Measurements from ENCODE around the gene MON1B.
A peak's percentile ranks its signal among the peaks of the same experiment; 100 is the strongest.
"Not testable (repeated sequence)": the region's sequence is repeated elsewhere in the genome, so short reads cannot be mapped to it uniquely, and the experiment has no call there.

The MON1B gene

DNA sequence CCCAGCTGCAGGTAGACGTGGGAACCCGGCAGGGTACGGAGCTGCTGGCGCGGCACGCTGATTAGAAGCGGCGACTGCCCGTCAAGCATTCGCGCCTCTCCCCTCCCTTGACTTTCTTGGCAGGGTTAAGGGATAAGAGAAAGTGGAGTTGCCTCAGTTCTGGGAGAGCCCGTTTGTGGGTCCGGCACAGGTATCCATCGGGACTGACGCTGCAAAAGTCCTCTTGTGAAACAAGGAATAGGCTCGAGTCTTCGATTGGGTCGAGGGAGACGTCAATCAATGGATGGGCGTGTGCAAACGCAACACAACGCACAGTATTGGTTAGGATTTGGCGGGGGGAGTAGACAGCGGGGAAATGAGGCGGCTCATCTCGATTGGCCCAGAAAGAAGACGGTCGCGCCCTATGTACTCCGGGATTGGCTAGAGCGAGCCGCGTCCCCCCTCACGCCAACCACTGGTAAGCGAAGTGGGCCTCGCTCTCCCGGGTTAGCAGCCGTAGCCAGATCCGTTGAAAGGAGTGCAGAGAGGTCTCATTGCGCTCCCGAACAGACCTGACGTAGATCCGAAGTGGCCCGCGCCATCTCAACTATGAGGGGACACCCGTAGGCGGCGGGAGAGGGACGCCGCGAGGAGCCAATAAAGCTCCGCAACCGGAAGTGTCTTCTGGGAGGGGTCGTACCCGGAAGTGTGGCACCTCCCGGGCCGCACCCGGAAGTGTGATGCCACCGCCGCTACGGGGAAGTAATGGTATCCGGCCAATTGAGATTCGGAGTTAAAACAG, at the start of gene MON1B:
MON1B (plus strand) TSS at position 713 of the 781 bp plus-strand sequence. CDS start 296 bp downstream, outside the sequence.
- DNase-seq (ENCODE audit: low read depth): peak; percentile 96

DNA sequence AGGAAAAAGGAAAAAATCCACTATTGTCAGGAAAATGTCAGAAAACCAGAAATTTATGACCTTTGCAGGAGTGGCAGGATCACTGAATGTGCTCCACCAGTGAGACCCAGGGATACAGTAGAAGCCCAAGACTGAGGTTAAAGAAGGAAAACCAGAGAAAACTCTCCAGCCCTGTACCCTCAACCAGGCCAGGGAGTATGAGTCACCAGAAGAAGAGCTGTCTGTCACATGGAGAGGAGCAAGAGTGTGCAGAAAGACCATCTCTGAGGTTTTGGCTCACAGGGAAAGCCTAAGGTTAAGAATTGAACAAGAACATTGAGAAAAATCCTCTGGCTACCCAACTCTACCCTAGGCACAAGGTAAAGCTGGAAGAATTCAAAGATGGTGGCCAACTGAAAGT, 47.6 kb upstream of the MON1B start:
- DNase-seq (ENCODE audit: low read depth): no peak

DNA sequence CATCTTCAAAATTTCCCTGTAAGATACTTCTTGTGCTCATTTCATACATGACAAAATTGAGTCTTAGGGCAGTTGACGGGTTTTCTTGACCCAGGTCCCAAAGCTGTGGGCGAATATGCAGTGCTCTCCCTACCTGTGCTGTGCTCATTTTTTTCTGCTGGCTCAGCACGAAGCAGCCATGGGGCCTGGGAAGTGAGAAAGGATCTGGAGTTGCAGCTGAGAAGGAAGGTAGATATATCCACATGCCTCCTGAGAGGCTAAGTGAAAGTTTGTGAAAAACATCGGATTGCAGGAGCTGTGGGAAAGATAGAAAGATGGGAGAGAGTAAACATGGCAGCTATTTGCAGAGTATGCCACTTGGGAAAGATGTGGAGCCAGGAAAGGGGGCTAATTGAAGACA, 42.9 kb upstream of the MON1B start:
- DNase-seq (ENCODE audit: low read depth): no peak

DNA sequence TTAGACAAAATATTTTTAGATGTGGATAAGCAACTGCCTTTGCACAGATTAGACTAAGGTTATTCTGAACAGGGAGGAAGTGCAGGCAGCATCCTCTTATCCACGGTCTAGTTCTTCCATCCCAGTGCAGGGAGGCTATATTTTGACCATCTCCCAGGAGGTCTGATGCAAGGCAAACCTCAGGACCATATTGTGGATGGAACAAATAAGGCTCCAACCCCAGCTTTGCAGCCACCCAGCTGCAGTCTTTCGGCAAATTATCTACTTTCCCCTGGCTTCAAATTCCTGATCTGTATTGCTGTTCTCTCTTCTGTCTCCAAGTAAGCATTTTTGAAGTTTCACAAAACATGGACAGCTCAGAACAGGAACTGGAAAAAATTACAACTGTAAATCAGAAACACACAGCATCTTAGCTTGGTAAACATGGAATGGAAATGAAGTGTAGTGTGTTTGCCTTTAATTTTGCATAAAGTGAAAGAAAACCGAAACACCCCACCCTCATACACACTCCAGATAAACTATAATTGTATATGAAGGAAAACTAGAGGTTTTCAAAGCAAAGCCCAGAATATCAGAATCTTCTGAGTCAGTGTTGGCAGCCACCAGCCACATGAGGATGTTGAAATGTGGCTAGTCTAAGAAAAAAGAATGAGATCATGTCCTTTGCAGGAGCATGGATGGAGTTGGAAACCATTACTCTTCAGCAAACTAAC, 33.5 kb upstream of the MON1B start:
- no peak for DNase-seq (ENCODE audit: low read depth)

DNA sequence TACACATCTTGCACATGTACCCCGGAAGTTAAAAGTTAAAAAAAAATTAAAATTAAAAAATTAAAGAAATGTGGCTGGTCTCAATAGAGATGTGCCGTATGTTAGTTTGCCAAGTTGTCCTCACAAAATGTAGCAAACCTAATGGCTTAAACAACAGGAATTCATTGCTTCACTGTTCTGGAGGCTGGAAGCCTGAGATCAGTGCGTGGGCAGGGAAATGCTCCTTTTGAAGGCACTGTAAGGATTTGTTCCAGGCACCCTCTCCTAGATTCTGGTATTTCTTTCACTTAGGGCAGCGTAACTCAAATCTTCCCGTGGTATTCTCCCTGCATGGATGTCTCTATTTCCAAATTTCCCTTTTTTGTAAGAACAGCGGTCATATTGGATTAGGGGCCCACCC, 32.7 kb upstream of the MON1B start:
- DNase-seq (ENCODE audit: low read depth): no peak

DNA sequence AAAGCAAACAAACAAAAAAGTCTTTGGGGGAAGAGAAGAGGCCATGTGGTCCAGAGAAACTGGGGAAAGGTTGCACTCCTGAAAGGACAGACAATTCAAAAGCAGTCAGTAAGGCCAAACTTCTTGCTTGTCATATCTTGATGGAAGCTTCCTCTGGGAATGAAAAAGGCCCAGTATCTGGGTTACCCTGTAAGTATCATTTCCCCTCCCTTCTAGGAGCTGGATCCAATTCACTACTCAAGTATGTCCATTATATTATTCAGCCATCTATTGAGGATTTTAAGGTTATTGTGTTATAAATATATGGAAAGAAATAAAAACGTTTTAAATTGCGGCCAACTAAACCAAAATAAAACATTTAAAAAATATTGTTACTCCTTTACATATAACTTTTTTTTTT, 26.0 kb upstream of the MON1B start:
- DNase-seq (ENCODE audit: low read depth): no peak

DNA sequence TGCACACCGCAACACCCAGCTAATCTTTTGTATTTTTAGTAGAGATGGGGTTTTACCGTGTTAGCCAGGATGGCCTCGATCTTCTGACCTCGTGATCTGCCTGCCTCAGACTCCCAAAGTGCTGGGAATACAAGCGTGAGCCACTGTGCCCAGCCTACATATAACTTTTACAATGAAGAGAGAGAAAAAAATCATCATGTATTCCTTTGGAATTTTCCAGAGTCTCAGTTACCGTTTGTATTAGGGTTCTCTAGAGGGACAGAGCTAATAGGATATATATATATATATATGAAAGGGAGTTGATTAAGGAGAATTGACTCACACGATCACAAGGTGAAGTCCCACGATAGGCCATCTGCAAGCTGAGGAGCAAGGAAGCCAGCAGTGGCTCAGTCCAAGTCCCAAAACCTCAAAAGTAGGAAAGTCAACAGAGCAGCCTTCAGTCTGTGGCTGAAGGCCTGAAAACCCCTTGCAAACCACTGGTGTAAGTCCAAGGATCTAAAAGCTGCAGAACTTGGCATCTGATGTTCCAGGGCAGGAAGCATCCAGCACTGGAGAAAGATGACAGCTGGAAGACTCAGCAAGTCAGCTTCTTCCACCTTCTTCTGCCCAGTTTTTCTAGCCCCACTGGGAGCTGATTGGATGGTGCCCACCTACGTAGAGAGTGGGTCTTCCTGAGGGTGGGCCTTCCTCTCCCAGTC, 25.3 kb upstream of the MON1B start:
- not testable (repeated sequence) for DNase-seq (ENCODE audit: low read depth)

DNA sequence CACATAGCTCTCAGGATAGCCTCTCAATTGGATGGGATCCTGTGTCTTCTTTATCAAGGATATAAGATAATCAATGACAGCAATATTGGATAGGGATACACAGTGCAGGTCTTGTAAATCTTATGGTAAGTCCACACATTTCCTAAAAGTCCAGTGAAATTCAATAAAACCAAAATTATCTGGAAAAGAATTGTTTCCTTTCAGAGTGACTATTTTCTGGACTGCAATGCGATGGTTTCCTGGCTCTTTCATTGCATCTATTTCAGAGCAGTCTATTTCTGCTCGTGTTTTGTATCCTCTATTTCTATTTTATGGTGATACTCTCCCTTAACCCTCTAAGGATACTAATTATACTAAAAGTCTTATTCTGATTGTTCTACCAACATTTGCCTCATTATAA, 24.3 kb upstream of the MON1B start:
- DNase-seq (ENCODE audit: low read depth): no peak

DNA sequence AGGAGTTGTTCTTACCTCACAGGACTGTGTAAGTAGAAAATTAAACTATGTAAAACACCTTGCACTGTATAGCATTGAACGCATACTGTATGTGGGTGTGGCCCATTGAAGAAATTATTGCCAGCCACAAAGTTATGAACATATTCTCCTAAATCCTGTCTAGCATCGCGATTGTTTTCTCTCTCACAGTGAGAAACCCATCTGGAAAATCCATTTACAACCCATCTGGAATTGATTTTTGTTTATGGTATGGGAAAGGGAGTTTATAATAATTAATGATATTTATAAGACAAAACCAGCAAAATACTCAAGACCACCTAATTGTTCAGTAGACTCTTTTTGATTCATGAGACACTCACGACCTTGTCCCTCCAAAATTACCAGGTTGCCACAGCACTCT, 22.1 kb upstream of the MON1B start:
- DNase-seq (ENCODE audit: low read depth): no peak

DNA sequence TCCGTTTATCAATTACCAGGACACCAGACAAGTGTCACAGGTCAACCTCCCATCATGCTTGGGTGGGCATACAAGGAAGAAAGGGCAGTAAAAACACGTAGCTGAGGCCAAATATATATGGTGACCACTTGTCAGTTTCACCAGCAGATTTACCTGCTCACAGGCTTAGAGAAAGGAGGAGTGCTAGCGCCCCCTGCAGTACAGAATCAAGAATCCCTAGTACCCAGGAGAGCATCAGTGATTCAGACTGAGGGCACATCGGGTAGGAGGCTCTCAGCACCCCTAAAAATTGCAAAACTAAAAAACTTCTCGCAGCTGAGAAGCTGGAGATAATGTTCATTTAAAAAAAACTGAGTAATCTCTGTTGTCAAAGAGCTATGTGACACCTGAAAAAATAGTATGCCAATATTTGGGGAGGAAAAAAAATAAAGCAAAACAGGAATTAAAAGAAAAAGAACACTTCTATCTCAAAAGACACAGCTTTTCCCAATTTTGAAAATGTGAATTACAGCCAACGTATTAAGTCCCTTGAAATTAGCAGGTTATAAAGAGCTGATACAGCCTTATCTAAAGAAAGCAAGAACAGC, 21.2 kb upstream of the MON1B start:
- DNase-seq (ENCODE audit: low read depth): no peak

DNA sequence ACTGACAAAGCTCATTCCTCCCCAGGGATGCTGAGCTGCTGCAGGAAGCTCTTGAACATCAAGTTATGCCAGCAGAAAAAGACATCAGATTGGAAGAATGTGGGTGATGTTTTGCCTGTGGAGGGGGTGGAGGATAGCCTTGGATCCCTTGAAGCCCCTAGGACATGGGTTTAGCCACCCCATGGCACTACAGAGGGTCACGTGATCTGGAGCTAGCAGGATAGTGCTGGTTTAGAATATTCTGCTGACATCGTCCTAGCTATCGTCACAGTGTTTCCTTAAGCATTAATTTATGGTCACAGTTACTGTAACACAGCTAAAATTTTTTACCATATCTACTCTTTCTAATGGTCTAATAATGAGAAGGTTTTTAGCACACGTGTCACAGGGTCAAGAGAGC, 20.2 kb upstream of the MON1B start:
- no peak for DNase-seq (ENCODE audit: low read depth)

DNA sequence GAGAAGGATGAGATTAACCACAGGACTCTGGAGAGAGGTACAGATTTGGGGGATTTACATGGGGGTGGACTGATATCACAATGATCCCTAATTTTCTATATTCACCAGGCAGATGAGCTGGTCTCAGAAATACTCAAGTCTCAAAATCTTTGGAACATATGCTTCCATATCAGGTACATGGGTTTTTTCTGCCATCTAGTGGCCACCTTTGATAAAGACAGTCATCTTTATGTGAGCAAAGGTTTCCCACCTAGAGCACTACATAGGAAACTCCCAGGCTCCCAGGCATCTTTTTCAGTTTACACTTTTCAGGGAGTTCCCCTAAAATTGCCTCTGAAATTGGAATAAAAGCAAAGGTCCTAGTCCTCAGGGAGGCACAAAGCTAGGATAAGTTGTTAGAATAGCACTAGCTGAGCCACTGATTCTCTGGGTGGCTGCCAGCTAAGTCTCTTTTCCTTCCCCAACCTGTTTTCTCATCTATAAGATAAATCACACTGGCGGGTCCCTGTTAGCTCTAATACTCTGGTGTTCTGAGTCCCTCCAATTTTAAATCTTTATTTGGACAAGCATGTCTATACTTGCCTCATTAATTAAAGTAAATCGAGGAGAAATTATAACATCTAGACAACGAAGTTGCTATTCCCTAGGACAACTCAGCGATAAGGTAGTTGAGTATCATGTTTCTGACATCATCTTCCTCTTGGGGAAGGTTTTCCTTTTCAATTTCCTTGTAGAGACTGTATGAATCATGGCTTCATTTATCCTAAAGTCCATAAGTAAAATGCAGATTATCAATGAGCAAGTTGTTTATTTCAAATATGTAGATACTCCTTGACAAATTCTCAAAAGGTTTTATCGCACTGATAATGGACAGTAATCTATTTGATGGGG, 19.0 kb upstream of the MON1B start:
- DNase-seq (ENCODE audit: low read depth): no peak

DNA sequence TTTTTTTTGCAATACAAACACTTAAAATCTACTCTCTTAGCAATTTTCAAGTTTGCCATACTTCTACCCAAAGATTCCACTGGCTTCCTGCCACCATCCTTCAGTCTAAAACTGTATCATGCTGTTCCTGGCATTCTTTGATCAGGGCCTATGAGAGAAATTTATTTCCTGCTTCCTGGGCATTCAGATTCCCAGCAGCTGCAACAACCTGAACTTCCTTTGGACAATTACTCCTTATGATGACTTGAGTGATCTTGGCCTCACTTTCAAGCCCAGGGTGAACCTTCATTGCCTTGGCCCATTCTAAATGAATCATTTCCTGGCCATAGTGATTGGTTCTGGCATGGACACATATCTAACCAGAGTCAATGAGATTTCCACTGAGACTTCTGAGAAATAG, 18.0 kb upstream of the MON1B start:
- no peak for DNase-seq (ENCODE audit: low read depth)

DNA sequence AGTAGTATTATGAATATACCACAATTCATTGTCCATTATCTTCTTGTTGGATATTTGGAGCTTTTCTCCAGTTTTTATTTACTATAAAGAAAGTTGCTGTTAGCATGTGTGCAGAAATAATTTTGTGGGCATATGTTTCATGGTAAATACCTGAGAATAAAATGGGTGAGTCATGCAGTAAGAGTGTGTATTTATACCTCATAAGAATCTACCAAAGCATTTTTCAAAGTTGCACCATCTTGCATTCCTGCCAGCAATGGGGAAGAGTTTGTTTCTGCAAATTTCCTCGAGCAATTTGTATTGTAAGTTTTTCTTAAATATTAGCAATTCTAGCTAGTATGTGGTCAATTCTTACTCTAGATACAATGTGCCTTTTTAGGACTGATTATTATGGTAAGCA, 7.9 kb upstream of the MON1B start:
- DNase-seq (ENCODE audit: low read depth): no peak

DNA sequence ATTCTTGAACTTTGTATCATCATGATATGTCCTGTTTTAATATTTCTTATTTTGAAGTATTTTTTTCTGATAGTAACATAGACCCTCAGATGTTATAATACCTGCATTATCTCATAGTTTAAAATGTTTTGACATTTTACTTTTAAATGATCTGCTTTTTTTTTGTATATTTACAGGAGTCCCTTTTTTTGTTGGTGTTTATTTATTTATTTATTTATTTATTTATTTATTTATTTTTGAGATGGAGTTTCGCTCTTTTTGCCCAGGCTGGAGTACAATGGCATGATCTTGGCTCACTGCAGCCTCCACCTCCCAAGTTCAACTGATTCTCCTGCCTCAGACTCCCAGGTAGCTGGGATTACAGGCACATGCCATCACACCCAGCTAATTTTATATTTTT, 4.7 kb upstream of the MON1B start:
- not testable (repeated sequence) for DNase-seq (ENCODE audit: low read depth)

DNA sequence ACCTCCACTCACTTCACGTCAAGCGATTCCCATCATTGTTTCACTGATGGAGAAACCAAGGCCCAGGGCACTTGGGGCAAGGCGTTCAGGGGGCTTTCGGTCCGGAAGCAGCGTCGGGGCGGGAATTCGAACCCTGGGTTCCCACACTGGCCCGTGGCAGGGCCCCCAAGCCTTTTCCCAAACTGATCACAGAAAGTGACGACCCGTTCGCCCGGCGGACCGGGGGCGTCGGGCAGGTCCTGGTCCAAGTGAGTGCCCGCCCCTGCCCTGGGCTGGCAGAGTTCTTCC, 856 bp upstream of the MON1B start:
- no peak for DNase-seq (ENCODE audit: low read depth)

DNA sequence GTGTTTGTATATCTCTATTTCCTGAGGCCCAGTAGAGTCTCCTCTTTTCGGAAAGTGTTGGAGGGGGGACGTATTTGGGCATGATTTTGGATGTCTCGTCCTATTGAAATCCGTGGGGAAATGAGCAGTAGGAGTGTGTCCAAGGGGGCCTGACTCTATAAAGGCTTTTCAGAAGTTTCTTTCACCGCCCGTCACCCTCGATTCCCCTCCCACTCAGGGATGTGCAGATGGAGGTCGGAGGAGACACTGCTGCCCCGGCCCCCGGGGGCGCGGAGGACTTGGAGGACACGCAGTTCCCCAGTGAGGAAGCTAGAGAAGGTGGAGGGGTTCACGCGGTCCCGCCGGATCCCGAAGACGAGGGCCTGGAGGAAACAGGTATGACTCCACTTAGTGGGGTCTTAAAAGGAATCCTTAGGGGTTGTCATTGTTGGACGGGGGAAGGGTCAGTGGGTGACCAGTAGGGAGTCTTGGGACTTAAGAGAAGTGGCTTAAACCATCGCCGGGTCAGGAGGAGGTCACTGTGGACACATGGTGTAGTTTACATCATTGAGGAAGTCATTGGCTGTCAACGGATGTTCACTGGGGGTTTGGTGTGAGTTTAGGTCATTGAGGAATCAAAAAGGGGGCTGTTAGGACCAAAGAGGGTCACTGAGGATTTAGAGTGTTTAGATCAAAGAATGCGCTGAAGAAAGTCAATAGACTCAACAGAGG, 424 bp downstream of the MON1B start:
- DNase-seq (ENCODE audit: low read depth): no peak

DNA sequence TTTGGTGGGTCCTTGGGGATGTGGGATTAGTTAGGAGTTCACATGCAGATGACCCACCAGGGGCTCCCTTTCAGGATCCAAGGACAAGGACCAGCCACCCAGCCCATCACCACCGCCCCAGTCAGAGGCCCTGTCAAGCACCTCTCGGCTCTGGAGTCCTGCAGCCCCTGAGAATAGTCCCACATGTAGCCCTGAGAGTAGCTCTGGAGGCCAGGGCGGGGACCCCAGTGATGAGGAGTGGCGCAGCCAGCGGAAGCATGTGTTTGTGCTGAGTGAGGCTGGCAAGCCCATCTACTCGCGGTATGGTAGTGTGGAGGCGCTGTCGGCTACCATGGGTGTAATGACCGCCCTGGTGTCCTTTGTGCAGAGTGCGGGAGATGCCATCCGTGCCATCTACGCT, 2.4 kb downstream of the MON1B start:
- no peak for DNase-seq (ENCODE audit: low read depth)

DNA sequence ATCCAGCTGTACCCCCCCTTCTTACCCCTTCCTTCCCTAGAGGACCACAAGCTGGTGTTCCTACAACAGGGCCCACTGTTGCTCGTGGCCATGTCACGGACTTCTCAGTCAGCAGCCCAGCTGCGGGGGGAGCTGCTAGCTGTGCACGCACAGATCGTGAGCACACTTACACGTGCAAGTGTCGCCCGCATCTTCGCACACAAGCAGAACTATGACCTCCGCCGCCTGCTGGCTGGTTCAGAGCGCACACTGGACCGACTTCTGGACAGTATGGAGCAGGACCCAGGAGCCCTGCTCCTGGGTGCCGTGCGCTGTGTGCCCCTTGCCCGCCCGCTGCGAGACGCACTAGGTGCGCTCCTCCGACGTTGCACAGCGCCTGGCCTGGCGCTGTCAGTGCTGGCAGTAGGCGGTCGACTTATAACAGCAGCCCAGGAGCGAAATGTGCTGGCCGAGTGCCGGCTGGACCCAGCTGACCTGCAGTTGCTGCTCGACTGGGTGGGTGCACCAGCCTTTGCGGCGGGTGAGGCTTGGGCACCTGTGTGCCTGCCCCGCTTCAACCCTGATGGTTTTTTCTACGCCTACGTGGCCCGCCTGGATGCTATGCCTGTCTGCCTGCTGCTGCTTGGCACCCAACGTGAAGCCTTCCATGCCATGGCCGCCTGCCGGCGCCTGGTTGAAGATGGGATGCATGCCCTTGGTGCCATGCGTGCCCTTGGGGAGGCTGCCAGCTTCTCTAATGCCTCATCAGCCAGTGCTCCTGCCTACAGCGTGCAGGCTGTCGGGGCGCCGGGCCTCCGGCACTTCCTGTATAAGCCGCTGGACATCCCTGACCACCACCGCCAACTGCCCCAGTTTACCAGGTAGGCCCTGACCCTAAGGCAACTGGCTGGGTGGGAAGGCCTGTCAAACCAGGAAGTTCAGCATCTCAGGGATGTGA, 3.6 kb downstream of the MON1B start:
- no peak for DNase-seq (ENCODE audit: low read depth)

DNA sequence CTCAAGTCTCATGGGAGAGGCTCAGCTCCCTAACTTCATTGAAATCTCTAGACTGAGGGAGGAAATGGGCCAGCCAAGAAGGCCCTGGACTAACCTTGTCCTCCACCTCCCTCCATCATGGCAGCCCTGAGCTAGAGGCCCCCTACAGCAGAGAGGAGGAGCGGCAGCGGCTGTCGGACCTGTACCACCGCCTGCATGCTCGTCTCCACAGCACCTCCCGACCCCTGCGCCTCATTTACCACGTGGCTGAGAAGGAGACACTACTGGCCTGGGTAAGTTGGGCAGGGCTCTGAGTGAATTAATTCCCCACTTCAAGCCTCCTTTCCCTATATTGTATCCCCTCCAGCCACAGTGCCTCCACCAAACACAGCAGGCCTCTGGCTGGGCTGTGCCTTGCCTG, 4.4 kb downstream of the MON1B start:
- no peak for DNase-seq (ENCODE audit: low read depth)

Data from non-pigmented ciliary epithelial cell (primary cell).